ENCODE data around the gene ITPKB. TPM values are rescaled to one million over a fixed set of nuclear protein-coding genes. Genes with fewer than 3 reads are reported as not detected.

The ITPKB gene
- total and polyA plus RNA-seq, 2 of the 13 experiments (the other 11 are each of a cell fraction or from before 2014, with no cell fraction given): not detected

GRCh38 chr1:226638001-226638601 lies 101.0 kb downstream of the ITPKB start:
- Histone ChIP-seq H3K27ac (ENCODE audit: extremely low read length, insufficient read depth, low read length) (no peak overlapping the region), H3K36me3 (replicated peaks in 1 of 2; ENCODE audit: control insufficient read depth in 1 of 2, insufficient read depth in 2 of 2, low read length in 2 of 2) (no peaks in the 10 kb centered on the region), H3K4me1 (ENCODE audit: insufficient read depth, low read length) (no peaks in the 10 kb centered on the region), H2AFZ (ENCODE audit: low read length) (no peak overlapping the region), H3K9me3 (ENCODE audit: low read length) (no peaks in the 10 kb centered on the region), H3K4me3 (replicated peaks in 1 of 3; ENCODE audit: insufficient read depth in 1 of 3, low read depth in 2 of 3, low read length in 3 of 3) (no peak overlapping the region), H3K4me2 (ENCODE audit: low read depth, low read length) (no peak overlapping the region), H3K9ac (ENCODE audit: insufficient read depth, low read depth, low read length) (no peak overlapping the region), H4K20me1 (ENCODE audit: insufficient read depth, low read length) (no peaks in the 10 kb centered on the region), H3K27me3 (ENCODE audit: control insufficient read depth in 1 of 2, insufficient read depth in 2 of 2, low read length in 2 of 2) (peaks cover 5 to 78% of the 10 kb centered on the region in 2 experiments), H3K79me2 (ENCODE audit: insufficient read depth, low read length) (no peaks in the 10 kb centered on the region)
- in situ Hi-C loops (cut with HindIII; ENCODE audit: extremely low pct_ligation_motif_present, low pct_unique_long_range_greater_than_20kb): loop anchor here (10.0 kb wide), 1 partner anchor 797 kb away; no protein-coding TSS in a partner anchor
- intact Hi-C loops (cut with micrococcal nuclease; ENCODE audit: unreplicated experiment): loop anchor here (10.0 kb wide), 1 partner anchor 797 kb away; no protein-coding TSS in a partner anchor
- DNase-seq (ENCODE audit: low spot score) (no peak), ATAC-seq (peak; percentile 6; the same call in 2 of the 3 replicates), FAIRE-seq (no peak)
- TF ChIP-seq ZNF142 (CRISPR knock-in tag; IDR thresholded peaks at IDR 0.05) (no peak), MAFK (conservative IDR thresholded peaks at IDR 0.05 in 1 of 2, IDR thresholded peaks at IDR 0.05 in 1 of 2; ENCODE audit: low read length in 2 of 2) (0 out of 4 replicates have a peak, but pooled peaks of 1 of the 2 experiments have one; percentile 11)
- no TSS peak for BruUV-seq (replicated peaks)
- WGBS (ENCODE audit: low lambda C conversion rate): no CpG with 5 or more reads among the region's 10 CpGs
- CTCF ChIA-PET (ENCODE audit: low intra/inter-chr PET ratio, low total read pairs): no interaction called here
- POLR2A ChIA-PET: no interaction called here
